Measurements from ENCODE around the gene LIMS2. TPM values are rescaled to one million over a fixed set of nuclear protein-coding genes. Genes with fewer than 3 reads are reported as not detected.

Gene LIMS2
- total RNA-seq, 4 donors from 2014 or later = 34.5 to 198 (median 91.3) TPM

DNA sequence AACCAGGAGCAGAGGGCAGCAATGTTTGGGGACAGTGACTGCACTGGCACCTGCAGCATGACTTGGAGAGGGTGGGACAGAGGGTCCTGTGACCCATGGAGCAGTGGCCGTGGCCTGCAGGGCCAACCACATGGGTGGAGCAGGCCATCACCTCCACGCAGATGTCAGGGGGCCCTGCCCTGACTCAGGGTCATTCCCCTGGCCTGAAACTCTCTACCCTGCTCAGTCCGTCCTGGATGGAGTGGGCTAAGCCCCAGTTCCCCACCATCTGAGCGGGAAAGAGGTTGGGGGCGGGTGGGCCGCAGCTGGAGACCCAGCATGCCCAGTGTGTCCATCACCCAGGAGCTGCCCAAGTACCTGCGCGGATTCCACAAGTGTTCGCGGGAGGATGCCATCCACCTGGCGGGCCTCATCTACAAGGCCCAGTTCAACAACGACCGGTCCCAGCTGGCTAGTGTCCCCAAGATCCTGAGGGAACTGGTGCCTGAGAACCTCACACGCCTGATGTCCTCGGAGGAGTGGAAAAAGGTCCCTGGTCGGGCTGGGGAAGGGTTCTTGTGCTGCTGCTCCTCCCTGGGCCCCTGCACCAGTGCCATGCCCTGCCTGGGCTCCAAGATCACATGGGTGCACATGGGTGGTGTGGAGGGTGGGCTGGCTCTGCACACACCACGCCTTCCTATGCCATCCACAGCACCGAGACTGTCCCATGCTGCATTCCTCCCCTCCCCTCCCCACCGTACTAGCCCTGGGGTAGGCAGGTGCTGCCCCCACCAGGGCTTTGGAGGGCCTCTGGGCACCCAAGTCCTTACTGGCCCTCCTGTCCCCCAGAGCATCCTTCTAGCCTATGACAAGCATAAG lies 39.7 kb downstream of the LIMS2 start:
- TF ChIP-seq POLR2A (IDR thresholded peaks at IDR 0.05) = no peak
- TF ChIP-seq EP300 (IDR thresholded peaks at IDR 0.05; ENCODE audit: low read depth) = no peak
- TF ChIP-seq, protein P1, sequence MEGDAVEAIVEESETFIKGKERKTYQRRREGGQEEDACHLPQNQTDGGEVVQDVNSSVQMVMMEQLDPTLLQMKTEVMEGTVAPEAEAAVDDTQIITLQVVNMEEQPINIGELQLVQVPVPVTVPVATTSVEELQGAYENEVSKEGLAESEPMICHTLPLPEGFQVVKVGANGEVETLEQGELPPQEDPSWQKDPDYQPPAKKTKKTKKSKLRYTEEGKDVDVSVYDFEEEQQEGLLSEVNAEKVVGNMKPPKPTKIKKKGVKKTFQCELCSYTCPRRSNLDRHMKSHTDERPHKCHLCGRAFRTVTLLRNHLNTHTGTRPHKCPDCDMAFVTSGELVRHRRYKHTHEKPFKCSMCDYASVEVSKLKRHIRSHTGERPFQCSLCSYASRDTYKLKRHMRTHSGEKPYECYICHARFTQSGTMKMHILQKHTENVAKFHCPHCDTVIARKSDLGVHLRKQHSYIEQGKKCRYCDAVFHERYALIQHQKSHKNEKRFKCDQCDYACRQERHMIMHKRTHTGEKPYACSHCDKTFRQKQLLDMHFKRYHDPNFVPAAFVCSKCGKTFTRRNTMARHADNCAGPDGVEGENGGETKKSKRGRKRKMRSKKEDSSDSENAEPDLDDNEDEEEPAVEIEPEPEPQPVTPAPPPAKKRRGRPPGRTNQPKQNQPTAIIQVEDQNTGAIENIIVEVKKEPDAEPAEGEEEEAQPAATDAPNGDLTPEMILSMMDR (IDR thresholded peaks at IDR 0.05) = no peak
- TF ChIP-seq POLR2AphosphoS5 (IDR thresholded peaks at IDR 0.05) = peak in 1 of 3 donors; percentile 7
- no peak for DNase-seq
- Histone ChIP-seq H3K4me3 (no peak overlapping the region), H3K9me3 (no peaks in the 10 kb centered on the region), H3K27ac (peak overlapping the region in 3 of 4 donors; percentile 24 to 83 (median 37)), H3K36me3 (no peaks in the 10 kb centered on the region), H3K27me3 (no peaks in the 10 kb centered on the region), H3K4me1 (peaks cover 0 to 30% (median 12%) of the 10 kb centered on the region in 4 donors)
- WGBS, 2 donors (ENCODE audit: low coverage in 1 of 2) = 93% methylated on average over 17 of the region's 19 CpGs; no CpG with 5 or more reads in 1 of the 2 donors
- in situ Hi-C loops (cut with MboI; ENCODE audit: low pct_ligation_motif_present in 1 of 4, low pct_unique_long_range_greater_than_20kb in 1 of 4, low sequenced_read_pairs in 3 of 4) (no loop called here), intact Hi-C loops (cut with DNase I; ENCODE audit: low total_unique reads) (no loop called here)

DNA sequence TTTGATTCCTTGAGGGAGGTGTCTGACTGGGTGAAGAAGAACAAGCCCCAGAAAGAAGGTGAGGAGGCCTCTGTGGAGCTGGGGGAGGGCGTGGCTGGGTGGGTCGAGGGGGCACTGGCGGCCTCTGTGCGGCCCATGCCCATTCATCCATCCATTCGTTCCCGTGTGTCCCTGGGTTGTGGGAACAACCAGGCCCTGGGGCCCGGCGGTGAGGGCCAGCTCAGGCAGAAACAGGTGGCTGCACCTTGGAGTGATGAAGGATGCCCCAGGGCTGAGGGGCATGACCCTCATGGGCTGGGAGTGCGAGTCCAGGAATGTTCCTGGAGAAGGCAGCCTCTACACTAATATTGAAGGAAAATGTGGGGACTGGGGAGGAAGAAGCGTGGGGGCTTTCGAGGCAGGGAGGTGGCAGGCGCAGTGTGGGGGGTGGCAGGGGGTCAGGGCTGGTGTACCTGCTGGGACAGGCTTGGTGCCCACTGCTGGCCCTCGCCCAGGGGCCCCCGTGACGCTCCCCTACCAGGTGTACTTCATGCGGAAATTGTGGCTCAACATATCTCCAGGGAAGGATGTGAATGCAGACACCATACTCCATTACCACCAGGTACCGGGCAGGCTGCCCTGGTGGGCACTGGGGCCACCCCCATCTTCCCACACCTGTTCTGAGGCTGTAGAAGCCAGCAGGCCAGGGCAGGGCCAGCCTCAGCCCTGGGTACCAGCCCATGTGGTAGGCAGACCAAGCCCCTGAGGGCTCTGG lies 40.5 kb downstream of the LIMS2 start:
- peaks cover 0 to 30% (median 12%) of the 10 kb centered on the region in 4 donors for H3K4me1 ChIP-seq
- in situ Hi-C loops (cut with MboI; ENCODE audit: low pct_ligation_motif_present in 1 of 4, low pct_unique_long_range_greater_than_20kb in 1 of 4, low sequenced_read_pairs in 3 of 4) = no loop called here
- no peaks in the 10 kb centered on the region for H3K9me3 ChIP-seq
- no peaks in the 10 kb centered on the region for H3K36me3 ChIP-seq
- H3K27ac ChIP-seq = peak overlapping the region; percentile 5 to 83 (median 48)
- no peak for TF ChIP-seq EP300 (IDR thresholded peaks at IDR 0.05; ENCODE audit: low read depth)
- TF ChIP-seq POLR2AphosphoS5 (IDR thresholded peaks at IDR 0.05) = no peak
- no peak for TF ChIP-seq POLR2A (IDR thresholded peaks at IDR 0.05)
- TF ChIP-seq, protein P1 (IDR thresholded peaks at IDR 0.05) = no peak
- no peaks in the 10 kb centered on the region for H3K27me3 ChIP-seq
- WGBS, 2 donors (ENCODE audit: low coverage in 1 of 2) = 88% methylated on average over 16 of the region's 17 CpGs; no CpG with 5 or more reads in 1 of the 2 donors
- intact Hi-C loops (cut with DNase I; ENCODE audit: low total_unique reads) = no loop called here
- DNase-seq = no peak
- no peak overlapping the region for H3K4me3 ChIP-seq

DNA sequence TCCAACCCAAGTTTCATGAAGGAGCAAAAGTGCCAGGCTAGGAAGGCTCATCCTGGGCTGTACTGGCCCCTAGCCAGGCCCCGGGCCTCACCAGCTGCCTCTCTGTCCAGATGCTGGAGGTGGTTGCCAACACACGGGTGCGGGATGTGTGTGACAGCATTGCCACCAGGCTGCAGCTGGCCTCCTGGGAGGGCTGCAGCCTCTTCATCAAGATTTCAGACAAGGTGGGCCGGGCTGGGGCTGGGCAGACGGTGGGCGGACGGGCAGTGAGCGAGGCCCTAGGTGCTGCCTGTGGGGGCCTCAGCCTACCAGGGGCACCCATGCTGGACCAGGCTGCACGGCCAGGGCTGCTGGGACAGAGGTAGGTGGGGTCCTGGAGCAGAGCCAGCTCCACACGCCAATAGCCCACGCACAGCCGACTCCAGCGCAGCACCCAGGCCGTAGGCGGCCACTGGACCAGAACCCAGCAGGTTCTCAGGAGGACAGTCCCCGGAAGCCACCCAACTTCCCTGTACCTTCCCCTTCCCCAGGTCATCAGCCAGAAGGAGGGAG lies 41.2 kb downstream of the LIMS2 start:
- peak overlapping the region; percentile 5 to 83 (median 46) for H3K27ac ChIP-seq
- intact Hi-C loops (cut with DNase I; ENCODE audit: low total_unique reads) = no loop called here
- no peak for DNase-seq
- in situ Hi-C loops (cut with MboI; ENCODE audit: low pct_ligation_motif_present in 1 of 4, low pct_unique_long_range_greater_than_20kb in 1 of 4, low sequenced_read_pairs in 3 of 4) = no loop called here
- no peak for TF ChIP-seq POLR2A (IDR thresholded peaks at IDR 0.05)
- TF ChIP-seq, protein P1 (IDR thresholded peaks at IDR 0.05) = no peak
- TF ChIP-seq POLR2AphosphoS5 (IDR thresholded peaks at IDR 0.05) = peak in 1 of 3 donors; percentile 4
- no peak for TF ChIP-seq EP300 (IDR thresholded peaks at IDR 0.05; ENCODE audit: low read depth)
- H3K27me3 ChIP-seq = no peaks in the 10 kb centered on the region
- H3K36me3 ChIP-seq = no peaks in the 10 kb centered on the region
- H3K4me1 ChIP-seq = peaks cover 0 to 30% (median 12%) of the 10 kb centered on the region in 4 donors
- no peak overlapping the region for H3K4me3 ChIP-seq
- no peaks in the 10 kb centered on the region for H3K9me3 ChIP-seq
- 73% methylated on average over 16 of the region's 16 CpGs; no CpG with 5 or more reads in 1 of the 2 donors for WGBS, 2 donors (ENCODE audit: low coverage in 1 of 2)

Measured in transverse colon (tissue), 4 donors.